B cell (primary cell): Measurements from ENCODE around the gene SYT17. TPM values are rescaled to one million over a fixed set of nuclear protein-coding genes. Genes with fewer than 3 reads are reported as not detected.

Experiments
- ATAC-seq: fragments of 200-7000 bp; cut with Tn5 transposase; one replicate; pipeline ENCODE4 v1.10.0; 2021; ENCODE audit warnings: low read depth, mild to moderate bottlenecking, moderate number of reproducible peaks, moderate library complexity
- CTCF ChIA-PET: fragments of 350-600 bp; sonication (Branson Sonifier 250); formaldehyde crosslinking; loops from one replicate; lab custom pipeline; 2021; ENCODE audit warnings: antibody characterized with exemption, inconsistent platforms; lab: Charles Lee
- POLR2A ChIA-PET: fragments of 350-600 bp; sonication (Branson Sonifier 250); formaldehyde crosslinking; loops from one replicate; lab custom pipeline; 2021; ENCODE audit warnings: antibody characterized with exemption; lab: Charles Lee
- DNase-seq: peaks from one replicate; pipeline ENCODE4 v3.0.0; 2013
- H2AFZ ChIP-seq: 2 replicates; pipeline ENCODE4 v1.6.1; 2012; ENCODE audit warnings: mild to moderate bottlenecking, low read depth, low read length; ENCODE audit not compliant: insufficient read depth, poor library complexity, severe bottlenecking
- H3K27ac ChIP-seq, 2 donors: 1 replicate in 1 of 2; 2 replicates in 1 of 2; pipeline ENCODE4 v1.5.1; 2012 to 2013; ENCODE audit warnings: low read length in 2 of 2, mild to moderate bottlenecking in 2 of 2, moderate library complexity in 1 of 2
- H3K27me3 ChIP-seq, 4 experiments: fragments of 200-600 bp in 1 of 4; sonication (generic) in 1 of 4; replicated peaks in 1 of 4; 1 replicate in 2 of 4; 2 replicates in 2 of 4; pipeline versions ENCODE4 v1.6.1 to v1.7.0; 2013 to 2016; ENCODE audit warnings: low read length in 3 of 4, mild to moderate bottlenecking in 2 of 4, mixed read lengths in 1 of 4, moderate library complexity in 1 of 4; ENCODE audit not compliant: insufficient read depth in 4 of 4, control insufficient read depth in 3 of 4; ENCODE audit errors: control extremely low read depth in 1 of 4
- H3K36me3 ChIP-seq, 2 experiments: replicated peaks in 1 of 2; 1 replicate in 1 of 2; 2 replicates in 1 of 2; pipeline versions ENCODE4 v1.6.1 to v1.7.1; 2013; ENCODE audit warnings: low read length in 1 of 2; ENCODE audit not compliant: insufficient read depth in 2 of 2, control insufficient read depth in 1 of 2; ENCODE audit errors: control extremely low read depth in 1 of 2, extremely low read depth in 1 of 2
- H3K4me1 ChIP-seq, 2 donors: fragments of 200-600 bp in 1 of 2; sonication (generic) in 1 of 2; 1 replicate in 1 of 2; 2 replicates in 1 of 2; pipeline versions ENCODE4 v1.5.1 to v1.6.1; 2013 to 2017; ENCODE audit warnings: low read length in 2 of 2; ENCODE audit not compliant: control insufficient read depth in 2 of 2, insufficient read depth in 2 of 2
- H3K4me2 ChIP-seq: replicated peaks from 2 replicates; pipeline ENCODE3; 2012; ENCODE audit warnings: mild to moderate bottlenecking, low read depth, low read length; ENCODE audit not compliant: poor library complexity, severe bottlenecking
- H3K4me3 ChIP-seq, 5 experiments: fragments of 200-600 bp in 1 of 5; sonication (generic) in 1 of 5; 1 replicate in 3 of 5; 2 replicates in 2 of 5; pipeline versions ENCODE4 v1.5.1 to v1.7.0; 2011 to 2016; ENCODE audit warnings: low read length in 4 of 5, mild to moderate bottlenecking in 4 of 5, low read depth in 2 of 5, control low read depth in 1 of 5, moderate library complexity in 1 of 5; ENCODE audit not compliant: insufficient read depth in 1 of 5; ENCODE audit errors: control extremely low read depth in 1 of 5, extremely low read depth in 1 of 5
- H3K79me2 ChIP-seq: fragments of 200-600 bp; sonication (generic); one replicate; pipeline ENCODE4 v1.6.0; 2016; ENCODE audit warnings: low read length; ENCODE audit not compliant: control insufficient read depth, insufficient read depth
- H3K9ac ChIP-seq: fragments of 200-600 bp; sonication (generic); 2 replicates; pipeline ENCODE4 v1.6.1; 2017; ENCODE audit warnings: mild to moderate bottlenecking, low read length, moderate library complexity
- H3K9me3 ChIP-seq, 3 donors: one replicate each; pipeline versions ENCODE4 v1.6.1 to v1.7.1; 2013; ENCODE audit warnings: low read length in 2 of 3; ENCODE audit not compliant: control insufficient read depth in 2 of 3, insufficient read depth in 1 of 3; ENCODE audit errors: control extremely low read depth in 1 of 3
- H4K20me1 ChIP-seq: 2 replicates; pipeline ENCODE4 v1.6.0; 2012; ENCODE audit warnings: mild to moderate bottlenecking, low read length; ENCODE audit not compliant: insufficient read depth, control insufficient read depth, poor library complexity, severe bottlenecking
- H3K27ac Mint-ChIP-seq: one replicate; pipeline ENCODE4 v1.8.0; 2021; ENCODE audit warnings: mixed read lengths
- H3K27me3 Mint-ChIP-seq: one replicate; pipeline ENCODE4 v1.8.0; 2021; ENCODE audit warnings: mixed read lengths
- H3K4me1 Mint-ChIP-seq: one replicate; pipeline ENCODE4 v1.8.0; 2021; ENCODE audit warnings: mixed read lengths
- H3K4me3 Mint-ChIP-seq: one replicate; pipeline ENCODE4 v1.8.0; 2021; ENCODE audit warnings: mixed read lengths
- H3K9me3 Mint-ChIP-seq: one replicate; pipeline ENCODE4 v1.8.0; 2022; ENCODE audit warnings: mixed read lengths; ENCODE audit not compliant: insufficient read depth
- EZH2 ChIP-seq: IDR thresholded peaks from 2 replicates; pipeline ENCODE4 v1.6.1; 2012; ENCODE audit warnings: borderline replicate concordance, low read depth, mild to moderate bottlenecking, moderate library complexity, low read length; ENCODE audit not compliant: insufficient read depth, poor library complexity, severe bottlenecking
- WGBS: methylation state at CpG from one replicate; pipeline ENCODE4 v1.1.5; 2013; ENCODE audit warnings: missing lambda C conversion rate; ENCODE audit not compliant: insufficient coverage; 5-methylcytosine and 5-hydroxymethylcytosine counted together
- intact Hi-C: fragments of 100-400 bp; cut with micrococcal nuclease; formaldehyde crosslinking; loops from one replicate; pipeline ENCODE4 v1.10.0; 2022
- polyA plus RNA-seq: library from polyadenylated mRNA; depleted of rRNA; stranded (reverse); fragments of >200 nt; gene quantifications from 2 replicates; pipeline ENCODE4 v1.2.3, GENCODE V29; 2012
- total RNA-seq, 2 donors: library from RNA; stranded (reverse); fragments of 120-200 nt in 1 of 2; gene quantifications; 1 replicate in 1 of 2; 2 replicates in 1 of 2; pipeline versions ENCODE4 v1.2.3 to v1.2.4, GENCODE V29; 2013 to 2022
- TF ChIP-seq, protein P1 (sequence below): fragments of 200-600 bp; IDR thresholded peaks from one replicate; pipeline ENCODE4 v1.8.0; 2022; ENCODE audit warnings: antibody characterized with exemption, mild to moderate bottlenecking

The SYT17 gene
- total and polyA plus RNA-seq, 2 donors (not counting 1 experiment from before 2014, with no cell fraction given), result 24.9 to 27.7 TPM

DNA sequence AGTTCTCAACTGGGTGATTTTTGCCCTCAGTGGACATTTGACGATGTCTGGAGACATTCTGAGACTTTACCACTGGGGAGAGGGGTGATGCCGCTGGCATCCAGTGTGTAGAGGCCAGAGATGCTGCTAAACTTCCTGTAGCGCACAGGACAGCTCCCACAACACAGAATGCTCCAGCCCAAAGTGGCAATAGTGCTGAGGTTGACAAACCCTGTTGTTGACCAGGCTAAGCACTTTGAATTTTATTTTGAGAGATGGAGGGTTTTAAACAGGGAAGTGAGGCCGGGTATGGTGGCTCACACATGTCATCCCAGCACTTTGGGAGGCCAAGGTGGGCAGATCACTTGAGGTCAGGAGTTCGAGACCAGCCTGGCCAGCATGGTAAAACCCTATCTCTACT, 44.0 kb downstream of the SYT17 start:
- Mint-ChIP-seq H3K4me1 (peaks cover 50% of the 10 kb centered on the region), H3K27ac (peak overlapping the region; percentile 57)
- intact Hi-C loops, result loop anchor here (5.0 kb wide), 1 partner anchor 95 kb away; no protein-coding TSS in a partner anchor

DNA sequence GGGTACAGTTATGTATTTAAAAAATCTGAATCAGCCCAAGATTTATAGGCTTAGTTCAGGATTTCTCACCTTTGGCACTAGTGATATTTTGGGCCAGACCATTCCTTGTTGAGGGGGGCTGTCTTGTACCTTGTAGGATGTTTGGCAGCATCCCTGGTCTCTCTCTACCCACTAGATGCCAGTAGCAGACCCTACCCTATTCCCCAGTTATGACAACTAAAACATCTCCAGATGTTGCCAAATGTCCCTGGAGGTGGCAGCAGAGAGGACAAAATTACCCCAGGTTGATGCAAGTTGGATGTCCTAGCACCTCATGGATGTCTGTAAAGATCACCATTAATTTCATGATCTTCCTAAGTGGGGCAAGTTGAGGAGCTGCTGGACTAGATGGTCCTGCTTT, 45.8 kb downstream of the SYT17 start:
- no peak for DNase-seq
- peaks cover 23 to 50% of the 10 kb centered on the region in 2 donors for H3K4me1 ChIP-seq
- no peak overlapping the region for H2AFZ ChIP-seq
- no peaks in the 10 kb centered on the region for H3K36me3 ChIP-seq
- H3K4me2 ChIP-seq, result peak overlapping the region; percentile 8
- peaks cover 0 to 33% (median 11%) of the 10 kb centered on the region in 3 donors for H3K9me3 ChIP-seq
- no peak for TF ChIP-seq EZH2
- TF ChIP-seq, protein P1, sequence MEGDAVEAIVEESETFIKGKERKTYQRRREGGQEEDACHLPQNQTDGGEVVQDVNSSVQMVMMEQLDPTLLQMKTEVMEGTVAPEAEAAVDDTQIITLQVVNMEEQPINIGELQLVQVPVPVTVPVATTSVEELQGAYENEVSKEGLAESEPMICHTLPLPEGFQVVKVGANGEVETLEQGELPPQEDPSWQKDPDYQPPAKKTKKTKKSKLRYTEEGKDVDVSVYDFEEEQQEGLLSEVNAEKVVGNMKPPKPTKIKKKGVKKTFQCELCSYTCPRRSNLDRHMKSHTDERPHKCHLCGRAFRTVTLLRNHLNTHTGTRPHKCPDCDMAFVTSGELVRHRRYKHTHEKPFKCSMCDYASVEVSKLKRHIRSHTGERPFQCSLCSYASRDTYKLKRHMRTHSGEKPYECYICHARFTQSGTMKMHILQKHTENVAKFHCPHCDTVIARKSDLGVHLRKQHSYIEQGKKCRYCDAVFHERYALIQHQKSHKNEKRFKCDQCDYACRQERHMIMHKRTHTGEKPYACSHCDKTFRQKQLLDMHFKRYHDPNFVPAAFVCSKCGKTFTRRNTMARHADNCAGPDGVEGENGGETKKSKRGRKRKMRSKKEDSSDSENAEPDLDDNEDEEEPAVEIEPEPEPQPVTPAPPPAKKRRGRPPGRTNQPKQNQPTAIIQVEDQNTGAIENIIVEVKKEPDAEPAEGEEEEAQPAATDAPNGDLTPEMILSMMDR, result peak; percentile 18
- no peaks in the 10 kb centered on the region for H4K20me1 ChIP-seq
- H3K27me3 Mint-ChIP-seq, result no peaks in the 10 kb centered on the region
- ATAC-seq, result no peak
- peaks cover 3% of the 10 kb centered on the region for H3K9me3 Mint-ChIP-seq
- CTCF ChIA-PET, result interaction anchor here (1.1 to 2.6 kb wide), 3 partner anchors 9 to 34 kb away, joined by 4 to 9 read pairs (median 7); no protein-coding TSS in a partner anchor
- POLR2A ChIA-PET, result no interaction called here
- no peaks in the 10 kb centered on the region for H3K27me3 ChIP-seq
- no peak overlapping the region for H3K4me3 Mint-ChIP-seq
- no peak overlapping the region for H3K4me3 ChIP-seq
- H3K27ac ChIP-seq, result no peak overlapping the region
- H3K4me1 Mint-ChIP-seq, result peaks cover 52% of the 10 kb centered on the region
- H3K9ac ChIP-seq, result no peak overlapping the region
- intact Hi-C loops, result loop anchor here (5.0 kb wide), 1 partner anchor 97 kb away; no protein-coding TSS in a partner anchor
- H3K27ac Mint-ChIP-seq, result peak overlapping the region; percentile 21
- H3K79me2 ChIP-seq, result peaks cover 32% of the 10 kb centered on the region

More for the DNA sequence above, 44.0 kb downstream of the SYT17 start:
- no peak overlapping the region for H2AFZ ChIP-seq
- H3K4me2 ChIP-seq, result peak overlapping the region; percentile 75
- H3K27ac ChIP-seq, result peak overlapping the region; percentile 96
- ATAC-seq, result no peak
- TF ChIP-seq EZH2, result no peak
- TF ChIP-seq, protein P1, result no peak
- H3K79me2 ChIP-seq, result peaks cover 27% of the 10 kb centered on the region
- H4K20me1 ChIP-seq, result no peaks in the 10 kb centered on the region
- H3K9ac ChIP-seq, result peak overlapping the region; percentile 72
- H3K4me3 ChIP-seq, result peak overlapping the region in 3 of 5 experiments; percentile 4 to 35 (median 32)
- ChIA-PET CTCF (interaction anchor here (0.6 to 2.6 kb wide), 3 partner anchors 10 to 118 kb away, joined by 3 to 9 read pairs (median 7); no protein-coding TSS in a partner anchor), POLR2A (no interaction called here)
- H3K36me3 ChIP-seq, result no peaks in the 10 kb centered on the region
- no peaks in the 10 kb centered on the region for H3K27me3 Mint-ChIP-seq
- H3K9me3 ChIP-seq, result peaks cover 0 to 38% (median 11%) of the 10 kb centered on the region in 3 donors
- peaks cover 35 to 62% of the 10 kb centered on the region in 2 donors for H3K4me1 ChIP-seq
- no peak for DNase-seq
- WGBS, result 94% methylated on average over 5 of the region's 5 CpGs
- no peak overlapping the region for H3K4me3 Mint-ChIP-seq
- H3K9me3 Mint-ChIP-seq, result peaks cover 3% of the 10 kb centered on the region
- H3K27me3 ChIP-seq, result no peaks in the 10 kb centered on the region
